ENCODE results near the gene NCAPG2.

The NCAPG2 gene

GRCh38 chr7:158730383-158731346, 26.1 kb upstream of the NCAPG2 start:
- Histone ChIP-seq H3K23ac (ENCODE audit: low read length in 2 of 2) (no peak overlapping the region), H3K4me2 (ENCODE audit: low read length, poor library complexity, severe bottlenecking) (no peak overlapping the region), H3K4me3 (ENCODE audit: insufficient read depth in 1 of 2, low read depth in 1 of 2, low read length in 2 of 2) (no peak overlapping the region), H4K8ac (ENCODE audit: low read length) (no peak overlapping the region), H2BK12ac (ENCODE audit: low read length in 2 of 2) (no peak overlapping the region), H4K91ac (ENCODE audit: low read length) (no peak overlapping the region), H3K27ac (ENCODE audit: low read length, poor library complexity, severe bottlenecking) (no peak overlapping the region), H3K14ac (ENCODE audit: low read length in 2 of 2) (no peak overlapping the region), H2AK5ac (ENCODE audit: low read length, severe bottlenecking) (no peak overlapping the region), H2BK5ac (ENCODE audit: low read depth, low read length, poor library complexity, severe bottlenecking) (no peak overlapping the region), H3K4me1 (ENCODE audit: control insufficient read depth, insufficient read depth, low read depth, low read length) (no peaks in the 10 kb centered on the region), H3K9me3 (ENCODE audit: control insufficient read depth, low read length) (no peaks in the 10 kb centered on the region), H2BK120ac (ENCODE audit: low read depth, low read length) (no peak overlapping the region), H3K36me3 (ENCODE audit: control insufficient read depth in 1 of 2, insufficient read depth in 2 of 2, low read depth in 1 of 2, low read length in 2 of 2) (peaks cover 40 to 58% of the 10 kb centered on the region in 2 experiments), H3K79me1 (replicated peaks; ENCODE audit: low read length, poor library complexity, severe bottlenecking) (peaks cover 4% of the 10 kb centered on the region), H2AFZ (ENCODE audit: low read depth, low read length) (no peak overlapping the region), H2BK15ac (ENCODE audit: low read depth, poor library complexity, severe bottlenecking) (no peak overlapping the region), H3K9ac (ENCODE audit: low read length) (no peak overlapping the region), H3K27me3 (ENCODE audit: control insufficient read depth in 1 of 2, insufficient read depth in 1 of 2, low read length in 2 of 2) (no peaks in the 10 kb centered on the region), H3K4ac (ENCODE audit: low read depth in 1 of 2, low read length in 2 of 2) (no peak overlapping the region), H3K18ac (ENCODE audit: low read depth in 1 of 2, low read length in 2 of 2) (no peak overlapping the region)
- DNase-seq = no peak
- WGBS = 91% methylated on average over 13 of the region's 23 CpGs

GRCh38 chr7:158729646-158730382, 25.2 kb upstream of the NCAPG2 start:
- 91% methylated on average over 7 of the region's 7 CpGs for WGBS

GRCh38 chr7:158728911-158729645, 24.5 kb upstream of the NCAPG2 start:
- H3K79me1 ChIP-seq (replicated peaks; ENCODE audit: low read length, poor library complexity, severe bottlenecking) = peaks cover 1% of the 10 kb centered on the region
- no peak overlapping the region for H3K9ac ChIP-seq (ENCODE audit: low read length)
- H3K4me1 ChIP-seq (ENCODE audit: control insufficient read depth, insufficient read depth, low read depth, low read length) = no peaks in the 10 kb centered on the region
- H2BK15ac ChIP-seq (ENCODE audit: low read depth, poor library complexity, severe bottlenecking) = no peak overlapping the region
- no peak overlapping the region for H3K4me2 ChIP-seq (ENCODE audit: low read length, poor library complexity, severe bottlenecking)
- H3K9me3 ChIP-seq (ENCODE audit: control insufficient read depth, low read length) = no peaks in the 10 kb centered on the region
- no peak for DNase-seq
- 96% methylated on average over 16 of the region's 16 CpGs for WGBS
- H2AFZ ChIP-seq (ENCODE audit: low read depth, low read length) = no peak overlapping the region
- no peak overlapping the region for H3K23ac ChIP-seq (ENCODE audit: low read length in 2 of 2)
- no peaks in the 10 kb centered on the region for H3K27me3 ChIP-seq (ENCODE audit: control insufficient read depth in 1 of 2, insufficient read depth in 1 of 2, low read length in 2 of 2)
- H3K27ac ChIP-seq (ENCODE audit: low read length, poor library complexity, severe bottlenecking) = no peak overlapping the region
- H4K8ac ChIP-seq (ENCODE audit: low read length) = no peak overlapping the region
- no peak overlapping the region for H3K4me3 ChIP-seq (ENCODE audit: insufficient read depth in 1 of 2, low read depth in 1 of 2, low read length in 2 of 2)
- H2BK12ac ChIP-seq (ENCODE audit: low read length in 2 of 2) = no peak overlapping the region
- H4K91ac ChIP-seq (ENCODE audit: low read length) = no peak overlapping the region
- no peak overlapping the region for H2BK5ac ChIP-seq (ENCODE audit: low read depth, low read length, poor library complexity, severe bottlenecking)
- H2AK5ac ChIP-seq (ENCODE audit: low read length, severe bottlenecking) = no peak overlapping the region
- peaks cover 31 to 42% of the 10 kb centered on the region in 2 experiments for H3K36me3 ChIP-seq (ENCODE audit: control insufficient read depth in 1 of 2, insufficient read depth in 2 of 2, low read depth in 1 of 2, low read length in 2 of 2)
- H3K14ac ChIP-seq (ENCODE audit: low read length in 2 of 2) = no peak overlapping the region
- H2BK120ac ChIP-seq (ENCODE audit: low read depth, low read length) = no peak overlapping the region
- H3K18ac ChIP-seq (ENCODE audit: low read depth in 1 of 2, low read length in 2 of 2) = no peak overlapping the region
- no peak overlapping the region for H3K4ac ChIP-seq (ENCODE audit: low read depth in 1 of 2, low read length in 2 of 2)

More at GRCh38 chr7:158729646-158730382, 25.2 kb upstream of the NCAPG2 start:
- Histone ChIP-seq H4K91ac (ENCODE audit: low read length) (no peak overlapping the region), H3K14ac (ENCODE audit: low read length in 2 of 2) (no peak overlapping the region), H3K9me3 (ENCODE audit: control insufficient read depth, low read length) (no peaks in the 10 kb centered on the region), H4K8ac (ENCODE audit: low read length) (no peak overlapping the region), H3K4me1 (ENCODE audit: control insufficient read depth, insufficient read depth, low read depth, low read length) (no peaks in the 10 kb centered on the region), H2BK120ac (ENCODE audit: low read depth, low read length) (no peak overlapping the region), H3K36me3 (ENCODE audit: control insufficient read depth in 1 of 2, insufficient read depth in 2 of 2, low read depth in 1 of 2, low read length in 2 of 2) (peaks cover 37 to 49% of the 10 kb centered on the region in 2 experiments), H2BK15ac (ENCODE audit: low read depth, poor library complexity, severe bottlenecking) (no peak overlapping the region), H2BK5ac (ENCODE audit: low read depth, low read length, poor library complexity, severe bottlenecking) (no peak overlapping the region), H3K4me2 (ENCODE audit: low read length, poor library complexity, severe bottlenecking) (no peak overlapping the region), H2AFZ (ENCODE audit: low read depth, low read length) (no peak overlapping the region), H3K79me1 (replicated peaks; ENCODE audit: low read length, poor library complexity, severe bottlenecking) (peaks cover 3% of the 10 kb centered on the region), H2BK12ac (ENCODE audit: low read length in 2 of 2) (no peak overlapping the region), H3K23ac (ENCODE audit: low read length in 2 of 2) (no peak overlapping the region), H3K27ac (ENCODE audit: low read length, poor library complexity, severe bottlenecking) (no peak overlapping the region), H2AK5ac (ENCODE audit: low read length, severe bottlenecking) (no peak overlapping the region), H3K18ac (ENCODE audit: low read depth in 1 of 2, low read length in 2 of 2) (no peak overlapping the region), H3K4ac (ENCODE audit: low read depth in 1 of 2, low read length in 2 of 2) (no peak overlapping the region), H3K4me3 (ENCODE audit: insufficient read depth in 1 of 2, low read depth in 1 of 2, low read length in 2 of 2) (no peak overlapping the region), H3K9ac (ENCODE audit: low read length) (no peak overlapping the region), H3K27me3 (ENCODE audit: control insufficient read depth in 1 of 2, insufficient read depth in 1 of 2, low read length in 2 of 2) (no peaks in the 10 kb centered on the region)
- no peak for DNase-seq
